ENCODE measurements around the gene TMEM234. TPM values are rescaled to one million over a fixed set of nuclear protein-coding genes. Genes with fewer than 3 reads are reported as not detected.

TMEM234 gene
- total and polyA plus RNA-seq, 2 donors from 2014 or later: 20.5 to 39.4 TPM

DNA sequence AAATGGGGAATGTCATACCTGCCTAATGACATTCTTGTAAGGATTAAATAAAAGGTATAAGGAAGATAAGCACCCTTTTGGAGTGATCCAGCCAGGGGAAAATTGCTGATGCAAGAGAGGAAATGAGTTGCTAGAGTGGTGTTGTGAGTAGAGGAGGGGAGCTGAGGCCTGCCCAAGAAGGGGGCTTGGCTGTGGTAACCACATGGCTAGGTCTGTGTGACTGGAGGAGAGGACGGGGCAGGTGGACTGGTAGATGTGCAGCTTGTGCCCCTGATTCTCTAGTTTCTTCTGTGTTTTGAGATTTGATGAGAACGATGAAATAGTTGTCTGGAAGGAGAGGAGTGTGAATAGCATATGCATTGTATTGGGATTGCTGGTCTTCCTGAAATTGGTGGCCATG lies 36.1 kb downstream of the TMEM234 start:
- peaks cover 0 to 10% (median 5%) of the 10 kb centered on the region in 3 donors for H3K4me1 ChIP-seq (ENCODE audit: control insufficient read depth in 2 of 3, insufficient read depth in 2 of 3, low read depth in 1 of 3, low read length in 3 of 3)
- intact Hi-C loops (cut with DNase I): no loop called here
- TF ChIP-seq, protein P1, sequence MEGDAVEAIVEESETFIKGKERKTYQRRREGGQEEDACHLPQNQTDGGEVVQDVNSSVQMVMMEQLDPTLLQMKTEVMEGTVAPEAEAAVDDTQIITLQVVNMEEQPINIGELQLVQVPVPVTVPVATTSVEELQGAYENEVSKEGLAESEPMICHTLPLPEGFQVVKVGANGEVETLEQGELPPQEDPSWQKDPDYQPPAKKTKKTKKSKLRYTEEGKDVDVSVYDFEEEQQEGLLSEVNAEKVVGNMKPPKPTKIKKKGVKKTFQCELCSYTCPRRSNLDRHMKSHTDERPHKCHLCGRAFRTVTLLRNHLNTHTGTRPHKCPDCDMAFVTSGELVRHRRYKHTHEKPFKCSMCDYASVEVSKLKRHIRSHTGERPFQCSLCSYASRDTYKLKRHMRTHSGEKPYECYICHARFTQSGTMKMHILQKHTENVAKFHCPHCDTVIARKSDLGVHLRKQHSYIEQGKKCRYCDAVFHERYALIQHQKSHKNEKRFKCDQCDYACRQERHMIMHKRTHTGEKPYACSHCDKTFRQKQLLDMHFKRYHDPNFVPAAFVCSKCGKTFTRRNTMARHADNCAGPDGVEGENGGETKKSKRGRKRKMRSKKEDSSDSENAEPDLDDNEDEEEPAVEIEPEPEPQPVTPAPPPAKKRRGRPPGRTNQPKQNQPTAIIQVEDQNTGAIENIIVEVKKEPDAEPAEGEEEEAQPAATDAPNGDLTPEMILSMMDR (IDR thresholded peaks at IDR 0.05; ENCODE audit: borderline replicate concordance, extremely low read depth, insufficient read depth): no peak
- H3K27ac ChIP-seq (ENCODE audit: low read depth in 2 of 2, low read length in 2 of 2): no peak overlapping the region
- no peaks in the 10 kb centered on the region for H3K27me3 ChIP-seq (ENCODE audit: control insufficient read depth, insufficient read depth, low read length)
- no peak overlapping the region for H3K4me3 ChIP-seq (ENCODE audit: low read length in 3 of 3)
- H3K36me3 ChIP-seq (ENCODE audit: control insufficient read depth in 2 of 3, insufficient read depth in 3 of 3, low read length in 3 of 3): peaks cover 9 to 63% (median 42%) of the 10 kb centered on the region in 3 donors
- no peak overlapping the region for H3K9ac ChIP-seq (ENCODE audit: low read length in 3 of 3)
- H3K9me3 ChIP-seq (ENCODE audit: control insufficient read depth in 2 of 3, insufficient read depth in 1 of 3, low read length in 3 of 3): no peaks in the 10 kb centered on the region
- no peak for DNase-seq
- FAIRE-seq: no peak

DNA sequence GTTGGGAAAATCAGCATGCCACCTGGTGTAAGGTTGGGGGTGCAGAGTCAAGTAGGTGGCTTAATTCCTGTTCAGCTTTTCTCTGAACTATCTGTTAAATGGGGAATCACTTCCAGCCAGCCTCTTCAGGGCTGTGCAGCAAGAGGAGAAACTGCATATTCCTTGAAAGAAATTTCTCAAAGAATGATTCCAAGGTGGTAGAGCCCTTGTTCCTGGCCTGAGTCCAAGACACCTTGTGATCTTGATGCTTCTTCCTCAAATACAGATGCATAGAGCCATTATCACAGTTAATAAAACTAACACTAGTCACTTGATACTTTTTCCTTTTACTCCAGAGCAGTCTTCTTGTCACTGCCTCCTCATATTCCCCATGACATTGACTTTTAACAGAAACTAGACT lies 37.5 kb downstream of the TMEM234 start:
- H3K36me3 ChIP-seq (ENCODE audit: control insufficient read depth in 2 of 3, insufficient read depth in 3 of 3, low read length in 3 of 3): peaks cover 7 to 50% (median 32%) of the 10 kb centered on the region in 3 donors
- H3K4me1 ChIP-seq (ENCODE audit: control insufficient read depth in 2 of 3, insufficient read depth in 2 of 3, low read depth in 1 of 3, low read length in 3 of 3): peaks cover 0 to 14% (median 9%) of the 10 kb centered on the region in 3 donors
- no peak overlapping the region for H3K4me3 ChIP-seq (ENCODE audit: low read length in 3 of 3)
- intact Hi-C loops (cut with DNase I): no loop called here
- H3K27ac ChIP-seq (ENCODE audit: low read depth in 2 of 2, low read length in 2 of 2): no peak overlapping the region
- H3K27me3 ChIP-seq (ENCODE audit: control insufficient read depth, insufficient read depth, low read length): no peaks in the 10 kb centered on the region
- no peaks in the 10 kb centered on the region for H3K9me3 ChIP-seq (ENCODE audit: control insufficient read depth in 2 of 3, insufficient read depth in 1 of 3, low read length in 3 of 3)
- no peak overlapping the region for H3K9ac ChIP-seq (ENCODE audit: low read length in 3 of 3)
- FAIRE-seq: no peak
- DNase-seq: no peak
- TF ChIP-seq, protein P1 (IDR thresholded peaks at IDR 0.05; ENCODE audit: borderline replicate concordance, extremely low read depth, insufficient read depth): no peak

DNA sequence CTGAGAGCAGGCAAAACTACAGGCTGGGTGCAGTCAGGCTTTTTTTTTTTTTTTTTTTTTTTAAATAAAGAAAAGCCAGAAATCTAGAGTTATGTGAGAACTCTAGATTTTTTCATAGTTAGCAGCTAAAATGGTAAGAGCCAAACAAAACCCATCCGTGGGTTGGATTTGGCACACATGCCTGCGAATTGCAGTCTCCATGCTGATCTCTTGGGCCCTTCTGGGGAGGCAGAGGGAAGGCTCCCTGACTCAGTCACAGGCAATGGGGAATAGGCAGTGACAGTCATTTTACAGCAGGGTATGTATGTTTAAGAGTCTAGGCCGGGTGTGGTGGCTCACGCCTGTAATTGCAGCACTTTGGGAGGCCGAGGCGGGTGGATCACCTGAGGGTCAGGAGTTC lies 40.1 kb downstream of the TMEM234 start:
- FAIRE-seq: no peak
- TF ChIP-seq, protein P1 (IDR thresholded peaks at IDR 0.05; ENCODE audit: borderline replicate concordance, extremely low read depth, insufficient read depth): no peak
- no peak overlapping the region for H3K27ac ChIP-seq (ENCODE audit: low read depth in 2 of 2, low read length in 2 of 2)
- no peaks in the 10 kb centered on the region for H3K27me3 ChIP-seq (ENCODE audit: control insufficient read depth, insufficient read depth, low read length)
- no peaks in the 10 kb centered on the region for H3K9me3 ChIP-seq (ENCODE audit: control insufficient read depth in 2 of 3, insufficient read depth in 1 of 3, low read length in 3 of 3)
- H3K9ac ChIP-seq (ENCODE audit: low read length in 3 of 3): no peak overlapping the region
- H3K4me1 ChIP-seq (ENCODE audit: control insufficient read depth in 2 of 3, insufficient read depth in 2 of 3, low read depth in 1 of 3, low read length in 3 of 3): peaks cover 5 to 22% (median 19%) of the 10 kb centered on the region in 3 donors
- intact Hi-C loops (cut with DNase I): no loop called here
- H3K36me3 ChIP-seq (ENCODE audit: control insufficient read depth in 2 of 3, insufficient read depth in 3 of 3, low read length in 3 of 3): peaks cover 0 to 29% (median 15%) of the 10 kb centered on the region in 3 donors
- no peak overlapping the region for H3K4me3 ChIP-seq (ENCODE audit: low read length in 3 of 3)
- no peak for DNase-seq

DNA sequence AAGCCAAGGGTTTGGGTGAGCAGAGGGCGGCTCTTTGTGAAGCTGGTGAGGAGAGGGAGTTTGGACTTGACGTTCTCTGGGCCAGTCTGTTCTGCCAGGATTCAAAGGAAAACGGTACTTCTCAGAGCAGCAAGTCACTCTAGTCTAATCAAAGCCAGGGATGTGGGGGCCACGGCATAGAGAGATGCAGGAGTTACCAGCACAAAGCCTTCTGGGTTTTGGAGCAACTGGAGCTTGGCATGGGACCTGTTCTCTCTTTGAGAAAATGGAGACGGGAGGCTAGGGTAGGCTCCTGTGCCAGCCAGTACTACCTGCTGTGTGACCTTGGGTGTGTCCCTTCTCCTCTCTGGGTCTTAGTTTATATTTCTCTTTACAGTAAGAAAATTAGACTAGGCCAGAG lies 40.6 kb downstream of the TMEM234 start:
- H3K4me3 ChIP-seq (ENCODE audit: low read length in 3 of 3): no peak overlapping the region
- TF ChIP-seq, protein P1 (IDR thresholded peaks at IDR 0.05; ENCODE audit: borderline replicate concordance, extremely low read depth, insufficient read depth): no peak
- no peaks in the 10 kb centered on the region for H3K27me3 ChIP-seq (ENCODE audit: control insufficient read depth, insufficient read depth, low read length)
- FAIRE-seq (no peak), DNase-seq (no peak)
- peaks cover 5 to 22% (median 19%) of the 10 kb centered on the region in 3 donors for H3K4me1 ChIP-seq (ENCODE audit: control insufficient read depth in 2 of 3, insufficient read depth in 2 of 3, low read depth in 1 of 3, low read length in 3 of 3)
- peaks cover 0 to 28% (median 13%) of the 10 kb centered on the region in 3 donors for H3K36me3 ChIP-seq (ENCODE audit: control insufficient read depth in 2 of 3, insufficient read depth in 3 of 3, low read length in 3 of 3)
- no peak overlapping the region for H3K27ac ChIP-seq (ENCODE audit: low read depth in 2 of 2, low read length in 2 of 2)
- no peaks in the 10 kb centered on the region for H3K9me3 ChIP-seq (ENCODE audit: control insufficient read depth in 2 of 3, insufficient read depth in 1 of 3, low read length in 3 of 3)
- intact Hi-C loops (cut with DNase I): no loop called here
- no peak overlapping the region for H3K9ac ChIP-seq (ENCODE audit: low read length in 3 of 3)
